Measurements from ENCODE around the gene SYT12.
"Not testable (repeated sequence)": the region's sequence is repeated elsewhere in the genome, so short reads cannot be mapped to it uniquely, and the experiment has no call there.

Gene SYT12

DNA sequence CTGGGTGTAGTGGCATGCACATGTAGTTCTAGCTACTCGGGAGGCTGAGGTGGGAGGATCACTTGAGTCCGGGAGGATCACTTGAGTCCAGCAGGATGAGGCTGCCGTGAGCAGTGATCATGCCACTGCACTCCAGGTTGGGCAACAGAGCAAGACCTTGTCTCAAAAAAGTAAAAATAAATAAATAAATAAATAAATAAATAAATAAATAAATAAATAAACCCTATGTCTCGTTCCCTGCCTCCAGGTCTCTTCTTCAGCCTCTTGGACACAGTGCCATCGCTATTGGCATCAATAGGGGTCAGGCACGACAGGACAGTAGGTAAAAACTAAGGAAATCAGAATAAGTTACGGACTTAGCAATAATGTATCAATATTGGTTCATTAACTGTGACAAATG lies 23.4 kb upstream of the SYT12 start:
- DNase-seq (ENCODE audit: low read depth) = no peak

DNA sequence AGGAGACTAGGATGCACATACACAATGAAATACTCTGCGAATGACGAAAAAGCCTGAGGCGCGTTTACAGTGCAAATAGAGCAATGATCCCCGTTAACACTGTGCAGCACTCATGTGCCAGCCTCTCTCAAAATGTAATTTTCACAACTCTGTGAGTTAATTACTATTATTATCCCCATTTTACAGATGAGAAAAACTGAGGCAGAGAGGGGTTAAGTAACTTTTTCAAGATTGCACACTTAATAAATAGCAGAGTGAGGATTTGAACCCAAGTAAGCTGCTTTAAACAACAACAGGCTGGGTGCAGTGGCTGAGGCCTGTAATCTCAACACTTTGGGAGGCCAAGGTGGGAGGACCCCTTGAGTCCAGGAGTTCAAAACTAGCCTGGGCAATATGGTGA lies 21.6 kb upstream of the SYT12 start:
- DNase-seq (ENCODE audit: low read depth) = no peak

DNA sequence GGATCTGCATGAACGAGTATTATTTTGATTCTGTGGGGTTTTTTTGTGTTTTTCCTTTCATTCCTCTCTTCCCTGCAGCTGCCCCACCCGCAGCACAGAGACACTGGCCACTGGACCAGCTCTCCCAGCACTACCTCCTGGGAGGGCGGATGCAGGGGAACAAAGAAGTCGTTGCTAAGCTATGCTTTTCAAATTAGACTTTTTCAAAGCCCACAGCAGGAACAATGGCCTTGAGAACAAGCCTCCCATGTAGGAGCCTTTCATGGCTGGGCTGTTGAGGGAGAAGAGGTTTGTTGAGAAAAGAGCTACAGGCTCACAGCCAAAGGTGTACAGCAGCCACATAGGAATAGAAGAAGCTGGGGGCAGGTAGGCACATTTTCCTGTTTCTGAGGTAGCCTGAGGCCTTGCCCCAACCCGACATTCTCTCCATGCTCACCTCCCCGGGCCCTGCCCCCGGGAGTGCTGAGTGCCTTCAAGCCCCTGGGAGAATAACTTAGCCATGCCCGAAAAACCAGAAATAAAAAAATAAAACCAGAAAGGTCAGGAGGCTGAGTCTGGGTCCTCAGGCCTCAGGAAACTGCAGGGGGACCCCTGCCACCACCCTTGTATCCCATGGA lies 20.5 kb upstream of the SYT12 start:
- no peak for DNase-seq (ENCODE audit: low read depth)

DNA sequence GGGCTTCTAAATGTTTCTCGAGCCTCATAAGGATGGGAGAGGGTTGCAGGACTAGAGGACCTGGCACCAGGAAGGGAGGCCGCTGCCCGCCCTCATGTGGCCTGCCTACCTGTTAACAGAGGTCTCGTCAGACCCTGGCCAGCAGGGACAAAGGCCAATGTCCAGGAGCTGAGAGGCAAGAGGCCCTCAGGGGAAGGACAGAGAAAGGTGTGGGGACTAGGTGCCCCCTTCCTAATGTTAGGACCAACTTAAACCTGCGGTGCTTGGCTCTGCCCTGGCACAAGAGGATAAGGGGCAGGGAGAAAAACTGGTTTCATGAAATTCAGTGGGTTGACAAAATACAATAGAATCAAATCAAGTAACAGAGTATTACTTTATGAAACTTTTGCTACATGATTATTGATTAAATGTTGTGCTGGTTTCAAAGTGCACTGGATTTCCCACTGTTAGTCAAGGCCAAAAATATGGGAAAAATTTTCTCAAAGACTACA lies 20.0 kb upstream of the SYT12 start:
- DNase-seq (ENCODE audit: low read depth) = no peak

DNA sequence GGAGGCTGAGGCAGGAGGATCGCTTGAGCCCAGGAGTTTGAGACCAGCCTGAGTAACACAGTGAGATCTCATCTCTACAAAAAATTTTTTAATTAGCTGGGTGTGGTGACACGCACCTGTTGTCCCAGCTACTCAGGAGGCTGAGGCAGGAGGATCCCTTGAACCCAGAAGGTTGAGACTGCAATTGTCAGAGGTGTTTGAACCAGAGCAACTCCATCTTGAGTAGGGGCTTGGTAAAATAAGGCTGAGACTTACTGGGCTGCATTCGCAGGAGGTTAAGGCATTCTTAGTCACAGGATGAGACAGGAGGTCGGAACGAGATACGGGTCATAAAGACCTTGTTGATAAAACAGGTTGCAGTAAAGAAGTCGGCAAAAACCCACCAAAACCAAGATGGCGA lies 17.7 kb upstream of the SYT12 start:
- DNase-seq (ENCODE audit: low read depth) = not testable (repeated sequence)

DNA sequence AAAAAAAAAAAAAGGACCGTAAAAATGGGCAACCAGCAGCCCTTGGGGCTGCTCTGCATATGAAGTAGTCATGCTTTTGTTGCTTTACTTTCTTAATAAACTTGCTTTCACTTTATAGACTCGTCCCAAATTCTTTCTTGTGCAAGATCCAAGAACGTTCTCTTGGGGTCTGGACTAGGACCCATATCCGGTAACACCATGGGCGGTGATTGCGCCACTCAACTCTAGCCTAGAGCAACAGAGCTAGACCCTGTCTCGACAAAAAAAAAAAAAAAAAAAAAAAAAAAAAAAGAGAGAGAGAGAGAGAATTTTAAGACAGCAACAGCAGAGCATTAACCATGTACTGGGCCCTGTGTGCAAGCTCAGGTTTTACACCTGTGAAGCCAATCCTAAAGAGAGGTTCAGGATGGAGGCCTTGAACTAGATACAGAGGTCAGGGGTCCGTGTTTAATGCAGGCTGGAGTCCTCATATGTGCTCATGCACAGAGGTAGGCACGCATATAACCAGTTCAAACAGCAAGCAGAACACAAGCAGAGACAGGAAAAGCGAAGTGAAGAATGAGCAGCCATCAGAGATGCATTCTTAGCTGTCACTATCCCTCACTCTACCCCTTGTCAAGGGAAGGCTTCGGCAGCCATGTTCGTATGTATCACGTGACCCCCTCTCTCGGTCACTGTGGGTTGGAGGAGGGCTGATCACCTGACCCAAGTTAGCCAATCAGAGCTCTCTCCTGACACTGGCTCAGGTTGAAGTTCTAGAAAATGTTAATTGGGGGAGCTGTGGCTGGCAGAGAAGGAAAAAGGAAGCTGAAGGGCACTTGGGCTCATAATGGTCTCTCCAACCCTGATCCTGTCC lies 16.7 kb upstream of the SYT12 start:
- DNase-seq (ENCODE audit: low read depth) = no peak

DNA sequence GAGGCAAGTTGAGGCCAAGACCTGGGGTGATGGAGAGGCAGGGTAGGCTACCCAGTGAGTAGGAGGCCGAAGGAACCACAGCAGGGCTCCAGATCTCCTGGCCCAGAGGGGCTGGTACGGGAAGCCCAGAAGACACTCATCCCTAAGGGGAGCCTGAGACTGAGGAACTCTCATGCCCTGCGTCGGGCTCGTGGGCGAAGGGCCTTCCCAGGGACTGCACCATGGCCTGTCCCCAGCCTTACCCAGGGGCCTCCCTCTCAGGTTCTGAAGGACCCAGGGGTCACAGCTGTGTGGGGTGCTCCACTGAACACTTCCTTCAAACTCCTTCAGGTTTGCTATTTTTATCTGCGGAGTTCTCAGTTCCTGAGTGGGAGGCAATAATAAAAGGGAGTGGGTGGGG lies 15.8 kb upstream of the SYT12 start:
- no peak for DNase-seq (ENCODE audit: low read depth)

DNA sequence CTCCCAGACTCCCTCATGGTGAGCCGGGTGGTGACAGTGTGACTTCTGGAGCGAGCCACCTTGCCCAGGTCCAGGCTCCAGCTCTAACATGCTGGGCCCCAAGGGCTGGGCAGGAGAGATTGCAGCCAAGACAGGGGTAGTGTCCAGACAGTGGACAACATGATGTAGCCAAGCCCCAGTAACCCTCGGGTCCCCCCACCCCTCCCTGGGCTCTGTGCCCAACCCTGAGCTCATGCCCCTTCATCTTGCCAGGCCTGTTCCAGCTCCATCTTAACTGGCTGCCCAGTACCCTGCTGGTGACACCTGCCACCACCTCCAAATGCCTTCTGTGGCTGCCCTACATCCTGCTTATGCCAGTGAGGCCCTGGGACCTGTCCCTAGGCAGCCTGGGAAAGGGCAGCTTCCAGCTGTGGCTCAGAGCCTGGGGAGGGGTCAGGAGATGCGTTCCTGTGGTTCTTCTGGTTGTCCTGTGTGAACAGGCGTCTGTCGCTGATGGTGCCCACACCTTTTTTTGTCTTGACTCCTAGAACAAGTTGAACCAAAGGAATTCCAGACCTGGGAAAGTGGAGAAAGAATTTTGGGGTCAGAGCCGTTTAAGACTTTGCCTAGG lies 12.5 kb upstream of the SYT12 start:
- no peak for DNase-seq (ENCODE audit: low read depth)

DNA sequence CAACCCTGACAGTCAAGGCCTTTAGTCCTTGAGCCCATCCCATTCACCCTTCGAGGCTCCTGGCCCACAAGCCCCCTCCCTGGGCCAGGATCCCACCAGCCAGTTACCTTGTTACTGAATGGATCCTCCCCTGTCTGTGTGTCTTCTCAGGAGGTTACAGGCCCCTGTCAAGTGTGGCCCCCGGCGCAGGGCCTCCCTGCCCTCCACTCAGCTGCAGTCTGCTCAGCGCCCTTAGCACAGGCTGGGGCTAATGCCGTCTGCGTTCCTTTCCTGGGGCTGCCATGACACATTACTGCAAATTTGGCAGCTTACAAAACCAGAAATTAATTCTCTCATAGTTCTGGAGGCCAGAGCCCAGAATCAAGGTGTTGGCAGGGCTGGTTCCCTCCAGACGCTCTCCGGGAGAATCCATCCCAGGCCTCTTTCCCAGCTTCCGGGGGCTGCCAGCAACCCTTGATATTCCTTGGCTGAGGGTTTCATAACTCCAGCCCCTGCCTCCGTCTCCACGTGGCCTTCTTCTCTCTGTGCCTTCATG lies 9.4 kb upstream of the SYT12 start:
- DNase-seq (ENCODE audit: low read depth) = no peak

DNA sequence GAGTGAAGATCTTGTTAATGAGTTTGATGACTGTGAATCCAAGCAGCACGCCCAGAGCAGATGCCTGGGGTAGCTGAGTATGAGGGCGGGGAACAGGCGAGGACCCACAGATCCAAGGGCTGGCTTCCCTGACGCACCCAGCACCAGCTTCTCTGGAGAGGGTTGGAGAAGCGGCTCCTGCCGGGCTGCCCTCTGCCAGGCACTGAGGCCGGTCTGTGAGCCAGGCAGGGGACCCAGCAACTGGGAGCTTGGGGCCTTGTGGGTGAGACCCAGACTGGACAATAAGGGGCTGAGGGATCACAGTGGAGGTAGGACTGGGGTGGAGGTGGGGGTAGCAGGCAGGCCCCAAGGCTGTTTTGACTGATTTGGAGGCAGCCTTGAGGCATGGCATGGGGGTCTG lies 8.6 kb upstream of the SYT12 start:
- no peak for DNase-seq (ENCODE audit: low read depth)

DNA sequence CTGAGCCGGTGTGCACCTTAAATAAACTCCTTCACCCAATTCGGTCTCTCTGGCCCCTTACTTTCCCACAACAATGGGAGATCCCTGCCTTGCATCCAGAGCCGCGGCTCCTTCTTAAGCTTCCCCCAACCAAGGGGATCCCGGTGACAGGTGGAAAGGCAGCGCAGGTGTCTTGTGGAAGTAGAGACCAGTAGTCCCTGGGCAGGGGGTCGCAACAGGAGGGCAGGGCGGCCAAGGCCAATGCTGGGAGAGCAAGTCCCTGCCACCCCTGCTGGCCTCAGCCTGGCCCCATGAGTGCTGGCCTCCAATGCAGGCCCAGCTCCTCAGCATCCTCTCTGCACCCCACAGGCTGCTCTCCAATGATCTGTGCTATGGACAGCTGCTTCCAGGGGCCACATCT lies 7.9 kb upstream of the SYT12 start:
- no peak for DNase-seq (ENCODE audit: low read depth)

DNA sequence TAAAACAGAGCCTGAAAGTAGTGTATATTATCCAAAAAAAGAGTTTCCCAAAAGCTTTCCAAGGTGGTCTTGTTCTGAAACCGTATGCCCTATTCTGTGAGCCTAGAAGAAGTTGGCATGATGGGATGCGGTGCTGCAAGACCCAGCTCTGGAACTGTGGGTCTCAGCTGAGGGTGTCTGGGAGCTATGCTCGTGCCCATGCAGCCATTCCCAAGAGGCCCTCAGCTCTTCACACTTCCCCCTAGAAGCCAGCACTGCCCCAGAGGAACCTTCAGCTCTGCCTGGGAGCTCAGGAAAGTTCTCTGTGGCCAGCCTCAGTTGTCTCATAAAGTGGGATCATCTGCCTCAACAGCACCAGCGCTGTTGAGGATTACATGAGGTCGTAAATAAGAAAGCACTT lies 6.4 kb upstream of the SYT12 start:
- no peak for DNase-seq (ENCODE audit: low read depth)

DNA sequence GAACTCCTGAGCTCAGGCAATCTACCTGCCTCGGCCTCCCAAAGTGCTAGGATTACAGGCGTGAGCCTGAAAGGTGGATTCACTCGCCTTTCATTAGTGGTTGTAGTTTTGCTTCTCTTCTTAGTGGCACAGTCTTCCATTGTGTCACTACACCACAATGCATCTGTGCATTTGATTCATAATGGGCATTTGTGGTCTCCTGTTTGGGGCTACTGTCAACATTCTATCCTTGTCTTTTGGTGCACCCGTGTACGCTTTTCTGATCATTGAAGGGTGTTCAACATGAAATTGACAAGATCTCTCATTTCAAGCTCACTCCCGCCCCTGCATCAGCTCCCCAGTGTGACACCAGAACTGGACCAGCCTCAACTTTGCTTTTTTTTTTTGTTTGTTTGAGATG lies 2.0 kb upstream of the SYT12 start:
- no peak for DNase-seq (ENCODE audit: low read depth)

DNA sequence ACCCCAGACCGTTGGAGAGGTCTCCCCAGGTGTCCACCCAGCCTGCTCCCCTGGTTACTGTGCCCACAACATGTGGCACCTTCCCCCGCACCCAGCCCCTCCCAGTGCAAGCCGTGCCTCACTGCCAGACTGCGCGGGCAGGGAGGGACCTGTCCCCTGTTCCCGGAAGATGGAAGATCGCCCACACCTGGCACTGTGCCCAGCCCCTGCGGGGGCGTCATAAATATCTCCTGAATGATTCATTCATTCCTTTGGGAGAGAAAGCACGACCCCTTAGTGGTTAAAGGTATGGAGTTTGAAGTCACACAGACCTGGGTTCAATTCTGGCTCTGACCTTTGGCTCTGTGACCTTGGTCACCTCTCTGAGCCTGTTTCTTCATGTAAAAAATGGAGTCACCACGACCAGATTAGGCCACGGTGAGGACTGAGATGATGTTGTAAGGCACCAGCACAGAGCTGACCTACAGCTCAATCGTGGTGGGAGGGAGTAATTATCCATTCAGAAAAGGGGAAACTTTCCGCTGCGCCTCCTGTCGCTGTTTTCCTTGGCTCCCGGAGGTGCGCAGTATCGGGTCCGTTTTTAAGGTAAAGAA lies 497 bp upstream of the SYT12 start:
- no peak for DNase-seq (ENCODE audit: low read depth)

DNA sequence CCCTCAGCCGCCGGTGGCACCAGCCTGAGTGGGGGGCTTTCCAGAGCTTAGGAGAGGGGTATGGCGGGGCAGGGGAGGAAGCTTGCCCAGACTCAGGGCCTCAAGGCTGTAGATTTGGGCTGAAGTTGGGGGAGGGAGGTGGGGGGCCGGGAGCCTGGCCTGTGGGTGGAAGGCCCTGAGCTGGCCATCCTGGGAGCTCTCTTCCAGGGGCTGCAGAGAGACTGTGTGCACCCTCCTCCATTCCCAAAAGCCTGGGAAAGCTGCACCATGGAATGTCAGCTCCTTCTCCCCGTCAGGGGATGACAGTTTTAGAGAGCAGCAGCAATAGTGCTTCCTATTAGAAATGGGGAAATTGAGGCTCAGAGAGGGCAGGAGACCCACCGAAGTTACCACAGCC lies 1.0 kb downstream of the SYT12 start:
- DNase-seq (ENCODE audit: low read depth) = no peak

DNA sequence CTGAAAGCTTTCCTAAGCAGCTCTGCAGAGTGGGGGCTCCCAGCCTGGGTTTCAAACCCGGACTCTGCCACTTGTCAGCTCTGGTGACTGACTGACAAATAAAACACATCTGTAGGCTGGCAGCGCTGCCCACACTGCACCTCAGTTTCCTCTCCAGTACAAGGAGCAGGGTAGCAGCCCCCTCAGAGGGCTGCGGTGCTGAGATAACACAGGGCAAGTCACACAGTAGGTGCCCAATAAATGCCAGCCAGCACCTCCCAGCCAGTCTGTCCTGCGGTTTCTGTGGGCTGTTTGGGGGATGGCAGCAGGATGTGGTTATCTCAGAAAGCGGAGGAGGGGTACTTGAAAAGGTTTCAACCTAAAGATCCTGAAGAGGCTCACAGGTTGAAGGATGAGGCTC lies 1.5 kb downstream of the SYT12 start:
- peak; percentile 29 for DNase-seq (ENCODE audit: low read depth)

DNA sequence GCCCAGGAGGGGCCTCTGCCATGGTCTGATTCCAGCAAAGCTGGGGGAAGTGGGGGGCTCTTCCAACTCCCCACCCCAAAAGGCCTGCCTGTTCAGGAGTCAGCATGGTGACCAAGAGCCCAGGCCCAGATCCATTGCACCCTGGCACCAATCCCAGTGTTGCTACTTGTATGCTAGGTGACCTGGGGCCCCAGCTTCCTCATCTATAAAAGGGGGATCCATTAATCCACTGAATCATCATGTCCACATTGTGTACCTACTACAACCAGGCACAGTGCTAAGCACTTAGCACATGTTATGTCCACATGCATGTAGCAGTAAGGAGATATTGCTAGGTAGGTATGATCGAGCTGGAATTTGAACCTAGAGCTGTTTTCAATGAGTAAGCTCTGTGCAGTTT lies 2.0 kb downstream of the SYT12 start:
- DNase-seq (ENCODE audit: low read depth) = no peak

DNA sequence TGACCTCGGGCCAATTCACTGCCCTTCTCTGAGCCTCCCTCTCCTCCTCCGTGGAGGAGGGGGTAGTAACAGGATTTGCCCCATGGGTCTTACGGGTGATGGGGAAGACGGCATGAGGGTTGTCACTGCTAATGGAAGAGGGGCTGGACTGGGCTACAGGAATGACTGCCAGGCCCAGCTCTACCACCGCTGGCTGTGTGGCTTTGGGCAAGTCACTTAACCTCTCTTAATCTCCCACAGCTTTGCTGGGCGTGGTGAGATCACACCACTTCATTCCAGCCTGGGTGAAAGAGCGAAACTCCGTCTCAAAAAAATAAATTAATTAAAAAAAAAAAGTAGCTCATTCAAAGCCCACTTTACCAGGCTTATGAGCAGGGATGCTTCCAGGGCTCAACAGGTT lies 2.8 kb downstream of the SYT12 start:
- DNase-seq (ENCODE audit: low read depth) = no peak

DNA sequence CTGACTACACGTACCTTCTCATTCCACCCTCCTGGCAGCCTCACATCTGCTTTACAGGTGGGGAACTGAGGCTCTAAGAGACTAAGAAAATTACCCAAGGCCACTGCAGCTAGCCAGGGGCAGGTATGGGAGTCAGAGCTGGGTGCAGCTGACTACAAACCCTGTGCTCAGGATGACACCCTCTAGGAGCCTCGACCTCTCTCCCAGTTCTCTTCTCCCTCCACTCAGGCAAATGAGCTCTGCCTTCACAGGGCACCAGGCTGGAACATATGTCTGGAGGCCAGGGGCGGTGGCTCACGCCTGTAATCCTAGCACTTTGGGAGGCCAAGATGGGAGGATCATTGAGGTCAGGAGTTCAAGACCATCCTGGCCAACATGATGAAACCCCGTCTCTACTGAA lies 4.0 kb downstream of the SYT12 start:
- no peak for DNase-seq (ENCODE audit: low read depth)

DNA sequence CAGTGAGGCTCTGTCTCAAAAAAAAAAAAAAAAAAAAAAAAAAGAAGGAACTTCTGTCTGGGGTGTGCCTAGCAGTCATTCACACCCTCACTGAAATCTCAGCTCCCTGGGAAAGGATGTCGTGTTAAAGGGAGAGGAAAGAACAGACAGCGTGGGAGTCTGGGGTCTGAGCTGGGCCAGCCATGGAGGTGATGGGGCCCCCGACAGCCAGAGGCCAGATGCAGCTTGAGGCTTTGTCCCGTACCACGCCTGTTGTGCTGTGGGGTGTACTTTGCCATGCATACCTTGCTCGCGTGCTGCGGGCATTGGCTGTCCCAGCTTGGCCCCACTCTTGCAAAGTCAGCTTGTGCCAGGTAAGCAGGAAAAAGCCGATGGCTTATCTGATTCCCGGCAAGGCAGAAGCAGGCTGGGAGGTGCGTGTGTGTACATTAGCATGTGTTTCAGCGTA lies 4.6 kb downstream of the SYT12 start:
- DNase-seq (ENCODE audit: low read depth) = no peak

DNA sequence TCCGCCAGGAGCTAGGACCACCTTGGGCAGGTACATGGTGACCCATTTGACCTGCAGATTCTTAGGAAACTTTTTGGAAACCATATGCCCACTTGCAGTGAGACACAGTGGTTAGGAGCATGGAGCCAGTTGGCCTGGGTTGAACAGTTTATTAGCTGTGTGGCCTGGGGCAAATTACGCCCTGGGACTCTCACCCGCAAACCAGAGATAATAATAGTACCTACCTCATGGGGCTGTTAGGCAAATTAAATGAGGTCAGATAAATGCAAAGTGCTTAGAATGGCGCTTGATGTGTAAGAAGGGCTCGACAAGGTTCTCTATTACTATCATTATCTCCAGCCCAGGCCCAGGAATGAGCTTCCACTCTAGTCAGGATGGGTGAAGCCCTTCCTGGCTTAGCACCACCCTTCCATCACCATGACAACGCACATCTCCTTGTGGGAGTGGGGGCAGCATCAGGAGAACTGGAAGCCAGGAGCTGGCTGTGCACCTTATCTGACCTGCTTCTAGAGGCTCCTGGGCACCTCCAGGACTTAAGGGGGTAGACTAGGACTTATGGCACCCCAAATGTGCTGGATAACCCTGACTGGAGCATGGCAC lies 5.1 kb downstream of the SYT12 start:
- DNase-seq (ENCODE audit: low read depth) = no peak

DNA sequence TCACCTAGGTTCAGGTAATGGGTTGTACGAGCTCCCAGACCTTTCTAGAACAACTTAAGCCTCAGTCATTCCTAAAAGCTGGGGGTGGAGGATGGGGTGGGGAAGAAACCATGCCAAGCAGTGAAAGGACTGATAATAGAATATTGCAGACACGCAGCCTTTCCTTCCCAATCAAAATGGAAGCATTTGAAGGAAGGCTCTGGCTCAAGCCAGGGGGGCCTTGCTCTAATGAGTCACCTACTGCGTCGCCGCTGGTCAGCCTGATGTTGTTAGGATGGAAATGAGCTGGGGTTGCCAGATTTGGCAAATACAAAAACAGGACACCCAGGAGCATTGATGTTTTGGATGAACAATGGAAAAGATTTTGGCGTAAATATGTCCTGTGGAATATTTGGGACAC lies 6.2 kb downstream of the SYT12 start:
- no peak for DNase-seq (ENCODE audit: low read depth)

Measured in activated gamma-delta T cell treated with anti-CD3 and anti-CD28 coated beads, Interleukin-2, amount 50 U/mL, for 16 hours (primary cell).